Natural killer cell treated with Interleukin-12 subunit alpha and Interleukin-12 subunit beta and Interleukin-15 and Interleukin-18, amount 100 ng/mL, for 72 hours (primary cell): ENCODE measurements around the gene HNRNPF. TPM values are rescaled to one million over a fixed set of nuclear protein-coding genes. Genes with fewer than 3 reads are reported as not detected.

Experiments
- ATAC-seq, 2 donors: fragments of 150-1000 bp; cut with Tn5 transposase in 1 of 2; sonication (Bioruptor Pico), chemical (Tn5 transposase) in 1 of 2; 2 replicates each; pipeline ENCODE4 v1.10.0; 2021
- DNase-seq: peaks from one replicate; pipeline ENCODE4 v3.0.0; 2022; ENCODE audit warnings: low spot score
- H3K27ac Mint-ChIP-seq, 2 donors: 1 replicate in 1 of 2; 2 replicates in 1 of 2; pipeline ENCODE4 v1.8.0; 2022; ENCODE audit warnings: mixed read lengths in 2 of 2, mild to moderate bottlenecking in 1 of 2, moderate library complexity in 1 of 2
- H3K27me3 Mint-ChIP-seq, 2 donors: 1 replicate in 1 of 2; 2 replicates in 1 of 2; pipeline ENCODE4 v1.8.0; 2022; ENCODE audit warnings: mixed read lengths in 2 of 2
- H3K36me3 Mint-ChIP-seq: one replicate; pipeline ENCODE4 v1.8.0; 2022; ENCODE audit warnings: mixed read lengths
- H3K4me1 Mint-ChIP-seq, 2 donors: 1 replicate in 1 of 2; 2 replicates in 1 of 2; pipeline ENCODE4 v1.8.0; 2022; ENCODE audit warnings: low read depth in 2 of 2, mixed read lengths in 2 of 2, mild to moderate bottlenecking in 1 of 2
- H3K4me3 Mint-ChIP-seq: one replicate; pipeline ENCODE4 v1.8.0; 2022; ENCODE audit warnings: mixed read lengths
- H3K9me3 Mint-ChIP-seq: 2 replicates; pipeline ENCODE4 v1.8.0; 2022; ENCODE audit warnings: mixed read lengths
- total RNA-seq, 2 donors: library from RNA; stranded (reverse); gene quantifications; one replicate each; pipeline ENCODE4 v1.2.3, GENCODE V29; 2022

The HNRNPF gene
- total RNA-seq, 2 donors from 2014 or later, result 340 to 514 TPM

GRCh38 chr10:43336641-43337318 lies 72.2 kb downstream of the HNRNPF start:
- Mint-ChIP-seq H3K27me3 (peaks cover 24 to 27% of the 10 kb centered on the region in 2 donors), H3K27ac (peak overlapping the region in 1 of 2 donors; percentile 56), H3K4me1 (peaks cover 6 to 12% of the 10 kb centered on the region in 2 donors), H3K9me3 (no peaks in the 10 kb centered on the region), H3K36me3 (no peaks in the 10 kb centered on the region), H3K4me3 (no peak overlapping the region)
- ATAC-seq, result no peak
- DNase-seq, result no peak

DNA sequence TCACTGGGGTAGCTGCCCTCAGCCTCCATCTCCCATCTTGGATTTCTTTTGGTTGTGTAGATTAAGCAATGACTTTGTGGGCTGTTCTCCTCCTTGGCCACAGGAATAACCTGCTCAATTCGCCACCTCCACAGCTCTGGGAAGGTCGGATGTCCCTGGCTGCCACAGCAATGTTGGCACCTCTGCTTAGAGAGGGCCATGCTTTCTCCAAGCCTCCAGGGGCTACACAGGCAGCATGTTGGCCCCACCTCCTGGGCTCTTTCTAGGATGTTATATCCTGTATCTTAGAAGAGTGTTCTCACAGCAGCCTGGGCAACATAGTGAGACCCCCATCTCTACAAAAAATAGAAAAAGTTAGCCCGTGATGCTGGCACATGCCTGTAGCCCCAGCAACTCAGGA lies 72.9 kb downstream of the HNRNPF start:
- Mint-ChIP-seq H3K27ac (no peak overlapping the region), H3K4me1 (peaks cover 9 to 15% of the 10 kb centered on the region in 2 donors), H3K27me3 (peaks cover 24 to 26% of the 10 kb centered on the region in 2 donors), H3K36me3 (no peaks in the 10 kb centered on the region), H3K4me3 (no peak overlapping the region), H3K9me3 (no peaks in the 10 kb centered on the region)
- no peak for DNase-seq
- no peak for ATAC-seq

Other genes starting within 250 kb of the HNRNPF start
- gene RASGEF1A, start 142.1 kb downstream of the HNRNPF start, total RNA-seq, result 1 to 10 TPM in 1 of 2 donors, under 1 TPM in 1; 0.69 to 1.1 TPM
- gene FXYD4, start 37.5 kb downstream of the HNRNPF start, total RNA-seq, result not detected
- 1 to 10 TPM; 3.5 to 5.7 TPM for gene ZNF487, start 27.9 kb upstream of the HNRNPF start, total RNA-seq
- gene ZNF239, start 165.4 kb upstream of the HNRNPF start, total RNA-seq, result not detected
- gene ZNF485, start 197.3 kb upstream of the HNRNPF start, total RNA-seq, result 1 to 10 TPM; 2.0 to 4.0 TPM
- gene ZNF32, start 239.7 kb upstream of the HNRNPF start, total RNA-seq, result 10 to 100 TPM in 1 of 2 donors, 1 to 10 TPM in 1; 4.9 to 12.4 TPM